GM12874 (cell line): Measurements from ENCODE around the gene ZNF33A.
A peak's percentile ranks its signal among the peaks of the same experiment; 100 is the strongest.

Source experiments
- CTCF ChIP-seq: IDR thresholded peaks from 2 replicates; pipeline ENCODE4 v1.5.1; 2011; ENCODE audit warnings: low read depth, mild to moderate bottlenecking, control low read depth, low read length, moderate library complexity; ENCODE audit not compliant: insufficient read depth

Gene ZNF33A

GRCh38 chr10:38010119-38010903 is at the start of gene ZNF33A:
Gene ZNF33A, plus strand, starts transcription at chr10:38010675. Its CDS starts 1,667 bp downstream, at chr10:38012342.
- TF ChIP-seq CTCF = no peak

DNA sequence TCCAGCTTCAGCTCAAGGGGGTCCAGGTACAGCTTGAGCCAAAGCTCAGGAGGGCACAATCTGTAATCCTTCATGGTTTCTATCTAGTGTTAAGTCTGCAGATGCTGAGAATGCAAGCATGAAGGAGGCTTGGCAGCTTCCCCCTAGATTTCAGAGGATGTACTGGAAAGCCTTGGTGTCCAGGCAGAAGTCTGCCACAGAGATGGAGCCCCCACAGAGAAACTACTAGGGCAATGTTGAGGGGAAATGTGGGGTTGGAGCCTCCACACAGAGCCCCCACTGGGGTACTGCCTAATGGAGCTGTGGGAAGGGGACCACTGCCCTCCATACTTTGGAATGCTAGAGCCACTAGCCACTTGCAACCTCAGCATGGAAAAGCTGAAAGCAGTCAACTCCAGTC is 45.5 kb upstream of the ZNF33A start:
- TF ChIP-seq CTCF = no peak

GRCh38 chr10:37972396-37972795 is 38.1 kb upstream of the ZNF33A start:
- no peak for TF ChIP-seq CTCF

- no peak for TF ChIP-seq CTCF
These were observed 35.0 kb upstream of the ZNF33A start for GRCh38 chr10:37975401-37975991.

DNA sequence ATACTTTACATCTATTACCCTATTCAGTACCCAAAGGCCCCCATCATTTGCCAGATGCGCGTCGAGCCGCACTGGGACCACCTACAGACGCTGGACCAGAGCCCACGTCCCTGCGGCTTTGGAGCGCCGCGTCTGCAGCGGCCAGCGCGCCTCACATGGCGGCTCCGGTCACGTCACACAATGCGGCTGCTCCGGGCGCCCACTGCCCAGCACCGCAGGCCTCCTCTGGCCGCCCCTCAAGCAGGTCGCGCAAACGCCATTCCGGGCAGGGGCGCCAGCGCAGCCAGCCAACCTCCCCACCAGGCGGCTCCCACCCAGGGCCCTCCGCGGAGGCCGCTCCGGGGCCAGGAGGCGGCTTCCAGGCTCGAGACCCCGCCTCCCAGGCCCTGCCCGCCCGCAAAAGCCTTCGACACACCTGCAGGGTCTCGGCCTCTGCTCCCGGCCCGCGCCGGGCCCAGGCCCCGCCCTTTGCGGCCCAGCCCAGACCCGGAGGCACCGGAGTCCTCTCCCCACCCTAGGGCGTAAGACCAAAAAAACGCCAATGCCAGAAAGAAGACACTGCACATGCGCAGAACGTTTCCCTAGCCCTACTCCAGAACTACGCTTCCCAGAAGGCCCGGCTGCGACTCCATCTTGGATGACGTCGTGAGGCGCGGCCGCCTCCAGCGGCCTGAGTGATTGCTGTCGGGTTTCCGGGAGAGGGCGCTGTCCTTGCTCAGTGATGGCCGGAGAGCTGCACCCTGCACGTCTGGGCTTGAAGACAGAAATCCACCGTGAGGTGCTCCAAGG is 34.2 kb upstream of the ZNF33A start, which contains the start of gene ZNF25:
ZNF25 (minus strand) TSS at position 557 of the 789 bp plus-strand sequence. CDS start 4,925 bp downstream, outside the sequence.
- TF ChIP-seq CTCF = peak; percentile 90

GRCh38 chr10:37976880-37977203 is 33.6 kb upstream of the ZNF33A start:
- TF ChIP-seq CTCF = no peak

- TF ChIP-seq CTCF = no peak
These were observed 18.8 kb upstream of the ZNF33A start for GRCh38 chr10:37991655-37992054.
